LoVo (cell line): Measurements from ENCODE around the gene FLYWCH2.
"Not testable (repeated sequence)": the region's sequence is repeated elsewhere in the genome, so short reads cannot be mapped to it uniquely, and the experiment has no call there.

Experiments
- DNase-seq: peaks from one replicate; pipeline ENCODE4 v3.0.0-alpha.2; 2016; ENCODE audit warnings: low spot score

FLYWCH2 gene

GRCh38 chr16:2912330-2913199 lies 29.6 kb downstream of the FLYWCH2 start:
- DNase-seq = no peak

DNA sequence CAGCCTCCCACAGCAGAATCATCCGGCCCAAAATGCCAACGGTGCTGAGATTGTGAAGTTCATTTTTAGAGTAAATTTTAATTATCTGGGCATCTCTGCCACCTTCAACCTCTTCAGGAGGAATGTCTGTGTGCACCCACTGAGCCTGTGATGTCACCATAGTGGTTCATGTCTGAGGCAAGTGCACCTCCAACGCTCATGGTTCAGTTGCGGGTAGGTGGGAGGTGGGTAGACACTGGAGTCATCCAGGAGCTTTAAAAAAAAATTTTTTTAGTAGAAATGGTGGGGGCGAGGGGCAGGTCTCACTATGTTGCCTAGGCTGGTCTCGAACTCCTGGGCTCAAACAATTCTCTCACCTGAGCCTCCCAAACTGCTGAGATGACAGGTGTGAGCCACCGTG lies 30.6 kb downstream of the FLYWCH2 start:
- no peak for DNase-seq

DNA sequence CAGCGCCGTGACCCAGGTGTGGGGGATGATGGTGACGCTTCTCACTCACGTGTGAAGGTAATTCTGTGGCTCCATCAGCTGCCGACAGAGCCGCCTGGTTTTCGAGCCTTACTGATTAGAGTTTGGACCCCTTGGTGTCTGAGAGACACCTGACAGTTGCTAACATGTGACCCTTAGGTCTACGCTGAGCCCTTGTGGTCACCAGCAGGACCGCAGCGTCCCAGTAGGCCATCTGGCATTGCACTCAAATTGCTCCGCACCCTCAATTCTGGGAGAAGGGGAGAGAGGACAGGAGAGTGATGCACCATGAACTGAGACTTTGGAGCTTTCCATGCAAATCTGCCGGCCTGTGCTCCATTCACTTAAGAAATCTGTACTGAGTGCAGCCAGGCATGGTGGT lies 31.2 kb downstream of the FLYWCH2 start:
- DNase-seq = no peak

DNA sequence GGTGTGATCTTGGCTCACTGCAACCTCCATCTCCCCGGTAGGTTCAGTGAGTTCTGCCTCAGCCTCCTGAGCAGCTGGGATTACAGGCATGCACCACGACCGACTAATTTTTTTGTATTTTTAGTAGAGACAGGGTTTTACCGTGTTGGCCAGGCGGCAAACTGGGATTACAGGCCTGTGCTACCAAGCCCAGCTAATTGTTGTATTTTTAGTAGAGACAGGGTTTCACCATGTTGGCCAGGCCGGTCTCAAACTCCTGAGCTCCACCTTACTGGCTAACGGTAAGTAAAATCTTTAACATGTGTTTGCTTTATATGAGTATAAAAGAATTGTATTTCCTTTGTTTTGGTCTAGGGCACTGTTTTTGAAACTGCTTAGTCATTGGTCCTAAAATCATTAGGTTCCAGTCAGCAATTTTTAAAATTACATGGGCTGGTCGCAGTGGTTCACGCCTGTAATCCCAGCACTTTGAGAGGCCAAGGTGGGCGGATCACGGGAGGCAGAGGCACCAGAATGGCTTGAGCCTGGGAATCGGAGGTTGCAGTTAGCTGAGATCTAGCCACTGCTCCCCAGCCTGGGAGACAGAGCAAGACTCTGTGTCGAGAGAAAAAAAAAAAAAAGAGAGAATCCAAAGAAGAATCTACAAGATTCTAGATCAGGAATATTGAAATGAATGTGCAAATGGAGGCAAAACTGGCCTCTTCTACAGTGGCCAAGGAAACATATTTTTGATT lies 32.3 kb downstream of the FLYWCH2 start:
- no peak for DNase-seq

GRCh38 chr16:2919511-2920255 lies 36.7 kb downstream of the FLYWCH2 start:
- DNase-seq = peak; percentile 54

GRCh38 chr16:2923481-2923880 lies 40.5 kb downstream of the FLYWCH2 start:
- no peak for DNase-seq

- no peak for DNase-seq
Observed at GRCh38 chr16:2924901-2925755, 42.1 kb downstream of the FLYWCH2 start.

- no peak for DNase-seq
Observed at GRCh38 chr16:2925951-2926649, 43.1 kb downstream of the FLYWCH2 start.

DNA sequence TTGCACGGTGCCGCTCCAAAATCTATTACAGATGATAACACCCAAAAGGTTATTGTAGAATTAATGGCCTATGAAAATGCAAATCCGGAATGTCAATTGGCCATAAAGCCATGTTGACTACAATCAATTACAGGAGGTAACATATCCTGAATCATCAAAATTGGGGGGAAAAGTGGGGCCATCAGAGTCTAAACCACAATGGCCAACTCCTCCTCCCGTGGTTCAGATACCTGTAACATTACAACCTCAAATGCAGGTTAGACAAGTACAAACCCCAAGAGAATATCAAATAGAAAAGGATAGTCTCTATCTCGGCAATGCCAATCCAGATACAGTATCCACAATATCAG lies 43.6 kb downstream of the FLYWCH2 start:
- DNase-seq = no peak

DNA sequence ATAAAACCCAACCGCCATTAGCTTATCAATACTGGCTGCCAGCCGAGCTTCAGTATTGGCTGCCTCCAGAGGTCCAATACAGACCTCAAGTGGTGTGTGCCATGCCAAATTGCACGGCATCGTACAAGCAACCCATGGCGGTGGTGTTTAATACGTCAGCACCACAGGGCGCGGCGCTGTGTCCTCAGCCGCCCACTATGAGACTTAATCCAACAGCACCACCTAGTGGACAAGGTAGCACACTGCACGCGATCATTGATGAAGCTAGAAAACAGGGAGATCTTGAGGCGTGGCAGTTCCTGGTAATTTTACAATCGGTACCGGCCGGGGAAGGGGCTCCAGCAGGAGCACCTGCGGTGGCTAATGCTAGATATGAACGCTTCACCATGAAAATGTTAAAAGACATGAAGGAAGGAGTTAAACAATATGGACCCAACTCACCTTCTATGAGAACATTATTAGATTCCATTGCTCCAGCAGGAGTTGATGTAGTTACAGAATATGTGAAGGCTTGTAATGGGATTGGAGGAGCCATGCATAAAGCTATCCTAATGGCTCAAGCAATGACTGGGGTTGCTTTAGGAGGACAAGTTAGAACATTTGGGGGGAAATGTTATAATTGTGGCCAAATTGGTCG lies 44.1 kb downstream of the FLYWCH2 start:
- DNase-seq = peak; percentile 86

DNA sequence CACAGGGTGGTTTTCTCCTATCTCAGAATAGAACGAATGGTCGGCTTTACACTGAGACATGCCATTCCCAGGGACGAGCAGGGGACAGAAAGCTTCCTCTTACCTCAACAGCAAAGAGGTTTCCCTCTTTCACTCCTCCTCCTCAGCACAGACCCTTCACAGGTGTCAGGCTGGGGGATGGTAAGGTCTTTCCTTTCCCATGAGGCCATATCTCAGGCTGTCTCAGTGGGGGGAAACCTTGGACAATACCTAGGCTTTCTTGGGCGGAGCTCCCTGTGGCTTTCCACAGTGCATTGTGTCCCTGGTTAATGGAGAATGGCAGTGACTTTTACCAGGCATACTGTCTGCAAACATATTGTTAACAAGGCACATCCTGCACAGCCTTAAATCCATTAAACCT lies 45.1 kb downstream of the FLYWCH2 start:
- DNase-seq = not testable (repeated sequence)

- DNase-seq = no peak
Observed at GRCh38 chr16:2928796-2929195, 45.8 kb downstream of the FLYWCH2 start.

DNA sequence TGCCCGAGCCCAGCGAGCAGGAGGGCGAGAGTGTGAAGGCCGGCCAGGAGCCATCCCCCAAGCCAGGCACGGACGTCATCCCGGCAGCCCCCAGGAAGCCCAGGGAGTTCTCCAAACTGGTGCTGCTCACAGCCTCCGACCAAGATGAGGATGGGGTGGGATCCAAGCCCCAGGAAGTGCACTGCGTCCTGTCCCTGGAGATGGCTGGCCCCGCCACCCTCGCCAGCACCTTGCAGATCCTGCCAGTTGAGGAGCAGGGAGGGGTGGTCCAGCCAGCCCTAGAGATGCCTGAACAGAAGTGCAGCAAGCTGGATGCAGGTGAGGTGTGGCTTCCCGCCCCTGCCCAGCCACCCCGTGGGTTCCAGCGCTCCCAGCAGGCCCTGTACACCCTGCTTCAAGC lies 46.7 kb downstream of the FLYWCH2 start:
- no peak for DNase-seq

- no peak for DNase-seq
Observed at GRCh38 chr16:2930236-2930635, 47.2 kb downstream of the FLYWCH2 start.

DNA sequence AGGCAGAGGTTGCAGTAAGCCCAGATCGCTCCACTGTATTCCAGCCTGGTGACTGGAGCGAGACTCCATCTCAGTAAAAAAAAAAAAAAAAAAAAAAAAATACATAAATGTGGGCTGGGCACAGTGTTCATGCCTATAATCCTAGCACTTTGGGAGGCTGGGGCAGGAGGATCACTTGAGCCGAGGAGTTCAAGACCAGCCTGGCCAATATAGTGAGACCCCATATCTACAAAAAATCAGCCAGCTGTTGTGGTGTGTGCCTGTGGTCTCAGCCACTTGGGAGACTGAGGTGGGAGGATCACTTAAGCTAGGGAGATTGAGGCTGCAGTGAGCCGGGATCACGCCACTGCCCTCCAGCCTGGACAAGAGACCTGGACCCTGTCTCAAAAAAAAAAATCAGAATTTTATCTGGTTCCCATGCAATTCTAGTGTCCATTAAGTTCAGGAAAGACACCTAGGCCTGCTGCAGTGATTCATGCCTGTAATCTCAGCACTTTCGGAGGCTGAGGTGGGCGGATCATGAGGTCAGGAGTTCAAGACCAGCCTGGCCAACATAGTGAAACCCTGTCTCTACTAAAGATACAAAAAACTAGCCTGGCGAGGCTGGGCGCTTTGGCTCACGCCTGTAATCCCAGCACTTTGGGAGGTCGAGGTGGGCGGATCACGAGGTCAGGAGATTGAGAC lies 48.4 kb downstream of the FLYWCH2 start:
- DNase-seq = not testable (repeated sequence)

- DNase-seq = no peak
Observed at GRCh38 chr16:2933136-2933535, 50.1 kb downstream of the FLYWCH2 start.

GRCh38 chr16:2933701-2934100 lies 50.7 kb downstream of the FLYWCH2 start:
- DNase-seq = no peak

DNA sequence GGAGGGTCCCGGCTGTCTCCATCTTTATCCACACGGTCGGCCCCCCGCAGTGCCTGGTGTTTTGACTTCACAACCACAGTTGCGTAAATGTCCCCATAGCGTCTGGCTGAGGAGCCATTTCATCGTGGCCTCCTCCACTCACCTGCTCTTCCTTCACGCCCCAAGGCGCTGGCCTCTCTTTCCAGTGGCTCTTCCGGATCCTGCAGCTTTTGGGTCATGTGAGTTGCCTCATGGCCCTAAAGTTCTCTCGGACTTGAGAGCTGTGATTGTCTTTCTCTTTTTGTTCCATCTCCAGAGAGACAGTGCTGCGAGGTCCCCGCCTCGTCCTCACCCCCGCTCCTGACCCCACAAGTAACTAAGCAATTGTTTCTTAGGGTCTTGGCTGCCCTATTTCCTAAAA lies 51.4 kb downstream of the FLYWCH2 start:
- DNase-seq = no peak

- DNase-seq = no peak
Observed at GRCh38 chr16:2936436-2937011, 53.5 kb downstream of the FLYWCH2 start.

DNA sequence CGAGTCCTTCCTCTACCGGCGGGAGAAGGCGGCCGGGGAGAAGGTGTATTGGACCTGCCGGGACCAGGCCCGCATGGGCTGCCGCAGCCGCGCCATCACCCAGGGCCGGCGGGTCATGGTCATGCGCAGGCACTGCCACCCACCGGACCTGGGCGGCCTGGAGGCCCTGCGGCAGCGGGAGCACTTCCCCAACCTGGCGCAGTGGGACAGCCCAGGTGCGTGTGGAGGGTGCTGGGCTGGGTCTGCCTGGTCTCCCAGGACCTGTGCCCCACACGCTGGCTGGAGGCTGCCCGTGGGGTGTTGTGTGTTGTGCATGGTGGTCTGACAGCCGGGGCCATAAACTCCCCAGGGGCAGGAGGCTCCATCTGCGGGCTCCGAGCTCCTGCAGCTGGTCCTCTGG lies 54.2 kb downstream of the FLYWCH2 start:
- DNase-seq = no peak
